H1 (cell line): Measurements from ENCODE around the gene TNS3. TPM values are rescaled to one million over a fixed set of nuclear protein-coding genes. Genes with fewer than 3 reads are reported as not detected.

ENCODE experiments used
- CTCF ChIA-PET: fragments of 300-600 bp; sonication (Branson Sonifier 250); formaldehyde crosslinking; loops from one replicate; lab custom pipeline; 2021; ENCODE audit not compliant: partially characterized antibody; lab: Charles Lee
- POLR2A ChIA-PET: fragments of 300-600 bp; sonication (Branson Sonifier 250); formaldehyde crosslinking; loops from one replicate; lab custom pipeline; 2021; ENCODE audit warnings: inconsistent platforms; ENCODE audit not compliant: partially characterized antibody; lab: Charles Lee
- DNase-seq, 2 experiments: peaks; one replicate each; pipeline versions ENCODE4 v3.0.0 to v3.0.0-alpha.2; 2010 to 2022; ENCODE audit warnings: low spot score in 2 of 2, low read depth in 1 of 2, mixed read lengths in 1 of 2
- FAIRE-seq: peaks from 2 replicates; lab custom pipeline; 2011; peaks lifted over from hg19 to GRCh38; lab: Jason Lieb, UNC
- H2AFZ ChIP-seq: 2 replicates; pipeline ENCODE4 v1.8.1; 2012; ENCODE audit warnings: low read length, inconsistent platforms
- H2AK5ac ChIP-seq: 2 replicates; pipeline ENCODE4 v1.6.1; 2013; ENCODE audit warnings: low read depth, low read length
- H2BK120ac ChIP-seq: replicated peaks from 2 replicates; pipeline ENCODE3; 2013; ENCODE audit warnings: low read depth, low read length, inconsistent platforms
- H2BK12ac ChIP-seq: 2 replicates; pipeline ENCODE4 v1.6.1; 2013; ENCODE audit warnings: low read depth, low read length
- H2BK15ac ChIP-seq: 2 replicates; pipeline ENCODE4 v1.6.1; 2013; ENCODE audit warnings: low read length
- H2BK20ac ChIP-seq: 2 replicates; pipeline ENCODE4 v1.6.1; 2013; ENCODE audit warnings: low read length
- H2BK5ac ChIP-seq: 2 replicates; pipeline ENCODE4 v1.6.1; 2013; ENCODE audit warnings: low read depth, low read length
- H3K14ac ChIP-seq: 2 replicates; pipeline ENCODE4 v1.6.1; 2013; ENCODE audit warnings: inconsistent platforms; ENCODE audit not compliant: insufficient read length
- H3K18ac ChIP-seq: 2 replicates; pipeline ENCODE4 v1.6.1; 2013; ENCODE audit warnings: low read length; ENCODE audit errors: extremely low read depth
- H3K23ac ChIP-seq: 2 replicates; pipeline ENCODE4 v1.6.1; 2013; ENCODE audit warnings: inconsistent platforms; ENCODE audit not compliant: insufficient read length
- H3K23me2 ChIP-seq: 2 replicates; pipeline ENCODE4 v1.6.1; 2013; ENCODE audit warnings: low read depth, low read length
- H3K27ac ChIP-seq: 2 replicates; pipeline ENCODE4 v1.6.1; 2011; ENCODE audit warnings: low read depth, low read length, inconsistent platforms
- H3K27me3 ChIP-seq, 4 experiments: replicated peaks in 1 of 4; 1 replicate in 1 of 4; 2 replicates in 3 of 4; pipeline versions ENCODE4 v1.6.1 to v1.8.1; 2011 to 2013; ENCODE audit warnings: low read length in 3 of 4, mild to moderate bottlenecking in 3 of 4, inconsistent platforms in 2 of 4, mixed read lengths in 2 of 4, moderate library complexity in 1 of 4; ENCODE audit not compliant: control insufficient read depth in 3 of 4, insufficient read depth in 3 of 4; ENCODE audit errors: extremely low read depth in 1 of 4
- H3K36me3 ChIP-seq, 4 experiments: 2 replicates each; pipeline versions ENCODE4 v1.6.1 to v1.8.1; 2011 to 2013; ENCODE audit warnings: mild to moderate bottlenecking in 4 of 4, low read length in 3 of 4, moderate library complexity in 2 of 4, control low read depth in 1 of 4, inconsistent platforms in 1 of 4; ENCODE audit not compliant: insufficient read depth in 4 of 4, control insufficient read depth in 2 of 4
- H3K4ac ChIP-seq: replicated peaks from 2 replicates; pipeline ENCODE3; 2013; ENCODE audit warnings: low read length, low read depth, mixed read lengths, inconsistent platforms; ENCODE audit not compliant: insufficient read length
- H3K4me1 ChIP-seq, 4 experiments: replicated peaks in 1 of 4; 1 replicate in 1 of 4; 2 replicates in 3 of 4; pipeline versions ENCODE4 v1.6.1 to v1.8.1; 2011 to 2013; ENCODE audit warnings: low read length in 3 of 4, inconsistent platforms in 2 of 4, mixed read lengths in 1 of 4; ENCODE audit not compliant: insufficient read depth in 4 of 4, control insufficient read depth in 3 of 4
- H3K4me2 ChIP-seq, 2 experiments: 2 replicates each; pipeline versions ENCODE4 v1.6.1 to v1.8.1; 2011 to 2013; ENCODE audit warnings: low read depth in 2 of 2, low read length in 2 of 2, control low read depth in 1 of 2, inconsistent platforms in 1 of 2, mild to moderate bottlenecking in 1 of 2; ENCODE audit not compliant: insufficient read depth in 1 of 2
- H3K4me3 ChIP-seq, 4 experiments: fragments of 200-600, 300-600 bp in 1 of 4; sonication (generic), shearing (Covaris generic), sonication (Bioruptor Twin) in 1 of 4; 2 replicates each; pipeline versions ENCODE4 v1.5.1 to v1.8.1; 2011 to 2016; ENCODE audit warnings: low read length in 4 of 4, low read depth in 3 of 4, control low read depth in 2 of 4, inconsistent platforms in 2 of 4, mild to moderate bottlenecking in 2 of 4, mixed read lengths in 1 of 4, moderate library complexity in 1 of 4; ENCODE audit not compliant: insufficient read depth in 2 of 4; ENCODE audit errors: extremely low read depth in 1 of 4
- H3K56ac ChIP-seq: replicated peaks from 2 replicates; pipeline ENCODE3; 2013; ENCODE audit warnings: low read depth, mild to moderate bottlenecking, mixed read lengths, low read length, inconsistent platforms; ENCODE audit not compliant: insufficient read length
- H3K79me1 ChIP-seq: 2 replicates; pipeline ENCODE4 v1.6.1; 2013; ENCODE audit warnings: low read depth, low read length, control low read depth
- H3K79me2 ChIP-seq, 2 experiments: 2 replicates each; pipeline versions ENCODE4 v1.6.1 to v1.8.1; 2012 to 2013; ENCODE audit warnings: low read length in 2 of 2, mild to moderate bottlenecking in 2 of 2, inconsistent platforms in 1 of 2; ENCODE audit not compliant: insufficient read depth in 2 of 2, control insufficient read depth in 1 of 2
- H3K9ac ChIP-seq, 4 experiments: replicated peaks in 1 of 4; 1 replicate in 1 of 4; 2 replicates in 3 of 4; pipeline versions ENCODE4 v1.6.1 to v1.8.1; 2011 to 2013; ENCODE audit warnings: low read depth in 3 of 4, low read length in 3 of 4, control low read depth in 2 of 4, mild to moderate bottlenecking in 2 of 4, moderate library complexity in 2 of 4, inconsistent platforms in 1 of 4; ENCODE audit errors: extremely low read depth in 1 of 4
- H3K9me3 ChIP-seq, 2 experiments: 2 replicates each; pipeline versions ENCODE4 v1.6.1 to v1.8.1; 2012 to 2013; ENCODE audit warnings: mild to moderate bottlenecking in 2 of 2, moderate library complexity in 2 of 2, control low read depth in 1 of 2, inconsistent platforms in 1 of 2, low read depth in 1 of 2, low read length in 1 of 2, mixed read lengths in 1 of 2; ENCODE audit not compliant: insufficient read depth in 2 of 2
- H4K20me1 ChIP-seq, 2 experiments: replicated peaks in 1 of 2; 2 replicates each; pipeline versions ENCODE3 to v1.8.1; 2011 to 2013; ENCODE audit warnings: inconsistent platforms in 2 of 2, low read length in 2 of 2, mild to moderate bottlenecking in 1 of 2; ENCODE audit not compliant: insufficient read depth in 2 of 2, control insufficient read depth in 1 of 2
- H4K5ac ChIP-seq: 2 replicates; pipeline ENCODE4 v1.6.1; 2013; ENCODE audit warnings: low read length, low read depth, mixed read lengths, inconsistent platforms; ENCODE audit not compliant: insufficient read length
- H4K8ac ChIP-seq: 2 replicates; pipeline ENCODE4 v1.8.0; 2013; ENCODE audit warnings: mild to moderate bottlenecking, moderate library complexity, low read length, inconsistent platforms; ENCODE audit not compliant: insufficient read depth; ENCODE audit errors: extremely low read depth
- H4K91ac ChIP-seq: replicated peaks from 2 replicates; pipeline ENCODE3; 2013; ENCODE audit warnings: low read length, mixed read lengths, inconsistent platforms; ENCODE audit not compliant: insufficient read length
- RAD21 ChIP-seq, 2 experiments: IDR thresholded peaks in 1 of 2; conservative IDR thresholded peaks in 1 of 2; 2 replicates each; pipeline ENCODE4 v1.6.1; 2011; ENCODE audit warnings: low read depth in 2 of 2, low read length in 2 of 2, improper control_type of control experiment in 1 of 2, inconsistent platforms in 1 of 2, mild to moderate bottlenecking in 1 of 2, moderate library complexity in 1 of 2
- SIX5 ChIP-seq: IDR thresholded peaks from 2 replicates; pipeline ENCODE4 v1.6.1; 2011; ENCODE audit warnings: mild to moderate bottlenecking, low read depth, low read length
- TCF12 ChIP-seq: IDR thresholded peaks from 2 replicates; pipeline ENCODE4 v1.6.1; 2011; ENCODE audit warnings: low read depth, mild to moderate bottlenecking, low read length
- WGBS, 2 experiments: shearing (Covaris generic) in 1 of 2; methylation state at CpG; one replicate each; pipeline versions ENCODE4 v1.1.6 to v1.1.7; 2013 to 2015; ENCODE audit warnings: low lambda C conversion rate in 2 of 2, mixed read lengths in 2 of 2, inconsistent platforms in 1 of 2, low coverage in 1 of 2, missing lambda C conversion rate in 1 of 2; ENCODE audit not compliant: insufficient replicate concordance in 2 of 2, insufficient coverage in 1 of 2, insufficient read length in 1 of 2; ENCODE audit errors: extremely low coverage in 1 of 2, missing lambda C conversion rate in 1 of 2; 5-methylcytosine and 5-hydroxymethylcytosine counted together
- polyA plus RNA-seq, 7 experiments: library from polyadenylated mRNA; depleted of rRNA in 3 of 7; stranded (reverse) in 5 of 7; unstranded in 2 of 7; fragments of >200 nt in 5 of 7; fragments of 200-250 nt in 2 of 7; gene quantifications; 1 replicate in 5 of 7; 2 replicates in 1 of 7; 4 replicates in 1 of 7; pipeline versions ENCODE4 v1.2.1 to v1.2.3, GENCODE V29; 2011 to 2013; ENCODE audit warnings: missing spikeins in 2 of 7, mixed read lengths in 2 of 7
- total RNA-seq: library from RNA; stranded (reverse); fragmentation: NEBNext Ultra II Directional; extraction: Animal tissue kit (Norgen Biotek cat#: 25700); gene quantifications from 2 replicates; pipeline ENCODE4 v1.2.1, GENCODE V29; 2021
- TF ChIP-seq, protein P1 (sequence below), 3 experiments: IDR thresholded peaks; 1 replicate in 2 of 3; 2 replicates in 1 of 3; pipeline versions ENCODE4 v1.5.1 to v1.6.1; 2011; ENCODE audit warnings: low read length in 3 of 3, mild to moderate bottlenecking in 3 of 3, inconsistent platforms in 2 of 3, low read depth in 1 of 3, moderate library complexity in 1 of 3; ENCODE audit not compliant: insufficient read depth in 1 of 3; ENCODE audit errors: control extremely low read depth in 1 of 3

The TNS3 gene
- total and polyA plus RNA-seq, 2 of the 8 experiments (the other 6 are each of a cell fraction or from before 2014, with no cell fraction given), result 11.9 to 24.2 TPM

- POLR2A ChIA-PET, result interaction anchor here (0.6 to 0.8 kb wide), 2 partner anchors 8 to 13 kb away, joined by 3 read pairs; no protein-coding TSS in a partner anchor
- H3K79me2 ChIP-seq, result no peaks in the 10 kb centered on the region; a peak in 1 of 4 replicates
These were observed 137.4 kb downstream of the TNS3 start for GRCh38 chr7:47444376-47445098.

More at GRCh38 chr7:47444376-47445098, 137.4 kb downstream of the TNS3 start:
- H3K4me2 ChIP-seq, result no peak overlapping the region
- no peak overlapping the region for H2BK120ac ChIP-seq
- TF ChIP-seq TCF12, result no peak
- peak; percentile 62 to 67 for TF ChIP-seq RAD21 (IDR thresholded peaks at IDR 0.05 in 1 of 2, conservative IDR thresholded peaks at IDR 0.05 in 1 of 2; ENCODE audit: low read depth in 2 of 2, low read length in 2 of 2)
- no peak for TF ChIP-seq SIX5
- TF ChIP-seq, protein P1, sequence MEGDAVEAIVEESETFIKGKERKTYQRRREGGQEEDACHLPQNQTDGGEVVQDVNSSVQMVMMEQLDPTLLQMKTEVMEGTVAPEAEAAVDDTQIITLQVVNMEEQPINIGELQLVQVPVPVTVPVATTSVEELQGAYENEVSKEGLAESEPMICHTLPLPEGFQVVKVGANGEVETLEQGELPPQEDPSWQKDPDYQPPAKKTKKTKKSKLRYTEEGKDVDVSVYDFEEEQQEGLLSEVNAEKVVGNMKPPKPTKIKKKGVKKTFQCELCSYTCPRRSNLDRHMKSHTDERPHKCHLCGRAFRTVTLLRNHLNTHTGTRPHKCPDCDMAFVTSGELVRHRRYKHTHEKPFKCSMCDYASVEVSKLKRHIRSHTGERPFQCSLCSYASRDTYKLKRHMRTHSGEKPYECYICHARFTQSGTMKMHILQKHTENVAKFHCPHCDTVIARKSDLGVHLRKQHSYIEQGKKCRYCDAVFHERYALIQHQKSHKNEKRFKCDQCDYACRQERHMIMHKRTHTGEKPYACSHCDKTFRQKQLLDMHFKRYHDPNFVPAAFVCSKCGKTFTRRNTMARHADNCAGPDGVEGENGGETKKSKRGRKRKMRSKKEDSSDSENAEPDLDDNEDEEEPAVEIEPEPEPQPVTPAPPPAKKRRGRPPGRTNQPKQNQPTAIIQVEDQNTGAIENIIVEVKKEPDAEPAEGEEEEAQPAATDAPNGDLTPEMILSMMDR (IDR thresholded peaks at IDR 0.05; ENCODE audit: control extremely low read depth in 1 of 3, insufficient read depth in 1 of 3, low read depth in 1 of 3, low read length in 3 of 3), result peak in 2 of 3 experiments; percentile 39; a peak in 3 of 4 replicates
- CTCF ChIA-PET, result interaction anchor here (1.0 to 4.6 kb wide), 13 partner anchors 9 to 370 kb away, joined by 3 to 27 read pairs (median 5); no protein-coding TSS in a partner anchor
- H3K23ac ChIP-seq, result no peak overlapping the region
- no peaks in the 10 kb centered on the region for H3K9me3 ChIP-seq
- no peak overlapping the region for H3K4me3 ChIP-seq
- FAIRE-seq (no peak), DNase-seq (no peak)
- H4K5ac ChIP-seq, result no peak overlapping the region
- H4K20me1 ChIP-seq, result peaks cover 0 to 6% of the 10 kb centered on the region in 2 experiments
- peaks cover 5% of the 10 kb centered on the region; the same call in 1 of the 2 replicates for H3K79me1 ChIP-seq
- no peak overlapping the region for H3K9ac ChIP-seq
- H3K18ac ChIP-seq, result no peak overlapping the region
- H2BK15ac ChIP-seq, result no peak overlapping the region
- H3K14ac ChIP-seq, result no peak overlapping the region
- no peaks in the 10 kb centered on the region for H3K36me3 ChIP-seq
- WGBS, 2 experiments, result 82% methylated on average over 14 of the region's 14 CpGs; no CpG with 5 or more reads in 1 of the 2 experiments
- H4K91ac ChIP-seq, result no peak overlapping the region
- no peaks in the 10 kb centered on the region for H3K23me2 ChIP-seq
- no peak overlapping the region for H3K27ac ChIP-seq
- H2BK12ac ChIP-seq, result no peak overlapping the region
- H3K27me3 ChIP-seq, result no peaks in the 10 kb centered on the region
- H2AFZ ChIP-seq, result no peak overlapping the region
- H2AK5ac ChIP-seq, result no peak overlapping the region
- H4K8ac ChIP-seq, result no peak overlapping the region
- no peak overlapping the region for H3K4ac ChIP-seq
- no peak overlapping the region for H3K56ac ChIP-seq
- no peak overlapping the region for H2BK5ac ChIP-seq
- H3K4me1 ChIP-seq, result peaks cover 0 to 4% (median 0%) of the 10 kb centered on the region in 4 experiments; a peak in 2 of 7 replicates
- H2BK20ac ChIP-seq, result no peak overlapping the region
